GM18907 (cell line): ENCODE measurements around the gene USP36.
"Not testable (repeated sequence)": the region's sequence is repeated elsewhere in the genome, so short reads cannot be mapped to it uniquely, and the experiment has no call there.

ENCODE experiments used
- ATAC-seq: cut with Tn5 transposase; IDR thresholded peaks from one replicate; pipeline ENCODE4 v1.9.1; 2021; ENCODE audit warnings: mild to moderate bottlenecking, moderate library complexity; ENCODE audit not compliant: unreplicated experiment

USP36 gene

DNA sequence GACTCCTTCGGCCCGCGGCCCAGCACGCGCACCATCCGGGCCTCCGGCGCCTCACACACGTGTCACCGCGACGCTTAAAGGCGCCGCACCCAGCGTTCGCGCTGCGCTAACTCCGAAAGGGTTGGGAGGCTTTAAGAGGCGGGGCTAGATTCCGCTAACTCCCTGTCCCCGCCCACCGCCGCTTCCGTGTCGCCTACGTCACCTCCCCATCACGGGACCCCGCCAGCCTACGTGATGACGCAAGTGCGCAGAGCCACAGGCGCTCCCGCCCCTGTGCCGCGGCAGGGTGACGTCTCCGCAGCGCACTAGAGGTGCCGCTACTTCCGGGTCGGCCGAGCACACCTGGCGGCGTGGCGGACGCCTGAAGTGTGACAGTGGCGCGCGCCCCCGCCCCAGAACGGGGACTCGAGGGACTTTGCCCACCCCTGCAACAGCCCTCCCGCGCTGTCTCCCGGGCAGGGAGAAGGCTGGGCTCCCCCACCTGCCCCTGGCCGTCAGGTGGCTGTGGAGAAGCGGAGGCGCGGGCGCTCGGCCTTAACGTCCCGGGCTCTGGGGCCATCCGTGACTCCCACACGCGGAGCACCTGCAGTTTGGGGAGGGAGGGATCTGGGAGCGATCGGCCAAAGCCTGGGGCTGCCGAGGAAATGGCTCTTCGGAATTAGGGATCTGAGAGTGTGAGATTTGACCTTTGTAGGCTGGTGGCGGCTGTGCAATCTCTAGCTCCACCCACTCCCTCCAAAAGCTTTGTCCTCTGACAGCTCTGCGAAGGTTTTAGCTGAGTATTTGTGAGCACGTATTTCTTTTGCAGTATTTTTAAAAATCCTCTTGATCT, at the start of gene USP36:
Gene USP36, minus strand, starts transcription at position 35 of the 832 bp plus-strand sequence. CDS start 4,451 bp downstream, outside the sequence.
- peak; percentile 91 for ATAC-seq

DNA sequence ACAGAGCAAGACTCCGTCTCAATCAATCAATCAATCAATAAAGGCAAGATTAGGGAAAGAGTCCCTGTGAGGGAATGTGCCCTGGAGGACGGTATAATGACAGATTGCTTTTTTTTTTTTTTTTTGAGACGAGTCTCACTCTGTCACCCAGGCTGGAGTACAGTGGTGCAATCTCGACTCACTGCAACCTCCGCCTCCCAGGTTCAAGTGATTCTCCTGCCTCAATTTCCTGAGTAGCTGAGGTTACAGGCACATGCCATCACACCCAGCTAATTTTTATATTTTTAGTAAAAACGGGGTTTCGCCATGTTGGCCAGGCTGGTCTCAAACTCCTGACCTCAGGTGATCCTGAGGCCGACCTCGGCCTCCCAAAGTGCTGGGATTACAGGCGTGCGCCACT, 49.5 kb upstream of the USP36 start:
- ATAC-seq: not testable (repeated sequence)

DNA sequence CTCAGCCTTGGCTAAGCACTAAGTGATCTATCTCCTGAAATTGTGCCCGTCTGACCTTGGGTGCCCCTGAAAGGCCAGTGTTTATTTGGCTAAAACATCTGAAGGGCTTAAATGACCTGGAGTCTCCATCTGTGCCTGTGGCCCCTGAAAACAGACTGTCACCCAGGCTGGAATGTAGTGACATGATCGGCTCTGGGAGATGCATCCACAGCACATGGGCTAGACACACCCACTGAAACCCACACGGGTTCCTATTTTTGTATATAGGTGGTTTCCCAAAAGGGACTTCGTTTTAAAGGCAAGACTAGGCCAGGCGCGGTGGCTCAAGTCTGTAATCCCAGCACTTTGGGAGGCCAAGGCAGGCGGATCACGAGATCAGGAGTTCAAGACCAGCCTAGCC, 48.9 kb upstream of the USP36 start:
- peak; percentile 63 for ATAC-seq

DNA sequence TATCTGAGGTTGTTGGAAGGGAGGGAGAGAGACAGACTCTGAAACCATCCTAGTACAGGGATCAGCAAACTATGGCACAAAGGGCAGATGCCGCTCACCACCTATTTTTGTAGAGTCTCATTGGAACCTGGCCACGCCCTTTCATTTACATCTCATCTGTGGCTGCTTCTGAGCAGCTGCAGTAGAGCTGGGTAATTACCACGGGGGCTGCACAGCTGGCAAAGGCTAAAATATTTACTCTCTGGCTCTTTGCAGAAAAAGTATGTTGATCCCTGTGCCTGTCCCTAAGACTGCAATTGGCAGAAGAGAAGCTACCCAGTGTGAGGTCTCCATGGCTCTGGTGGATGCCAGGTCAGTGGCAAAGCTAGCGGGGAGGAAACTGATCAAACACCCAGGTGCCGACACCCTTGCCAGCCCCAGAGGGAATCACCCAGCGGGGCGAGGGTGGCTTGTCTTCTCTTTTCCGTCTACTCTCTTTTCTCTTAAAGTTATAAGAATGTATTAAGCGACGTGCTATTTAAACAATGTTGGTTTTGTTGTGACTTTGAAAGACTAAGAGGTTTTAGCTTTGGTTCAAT, 48.4 kb upstream of the USP36 start:
- peak; percentile 11 for ATAC-seq

- ATAC-seq: no peak
Observed at GRCh38 chr17:78886954-78887353, 46.3 kb upstream of the USP36 start.

- no peak for ATAC-seq
Observed at GRCh38 chr17:78885956-78886355, 45.3 kb upstream of the USP36 start.

DNA sequence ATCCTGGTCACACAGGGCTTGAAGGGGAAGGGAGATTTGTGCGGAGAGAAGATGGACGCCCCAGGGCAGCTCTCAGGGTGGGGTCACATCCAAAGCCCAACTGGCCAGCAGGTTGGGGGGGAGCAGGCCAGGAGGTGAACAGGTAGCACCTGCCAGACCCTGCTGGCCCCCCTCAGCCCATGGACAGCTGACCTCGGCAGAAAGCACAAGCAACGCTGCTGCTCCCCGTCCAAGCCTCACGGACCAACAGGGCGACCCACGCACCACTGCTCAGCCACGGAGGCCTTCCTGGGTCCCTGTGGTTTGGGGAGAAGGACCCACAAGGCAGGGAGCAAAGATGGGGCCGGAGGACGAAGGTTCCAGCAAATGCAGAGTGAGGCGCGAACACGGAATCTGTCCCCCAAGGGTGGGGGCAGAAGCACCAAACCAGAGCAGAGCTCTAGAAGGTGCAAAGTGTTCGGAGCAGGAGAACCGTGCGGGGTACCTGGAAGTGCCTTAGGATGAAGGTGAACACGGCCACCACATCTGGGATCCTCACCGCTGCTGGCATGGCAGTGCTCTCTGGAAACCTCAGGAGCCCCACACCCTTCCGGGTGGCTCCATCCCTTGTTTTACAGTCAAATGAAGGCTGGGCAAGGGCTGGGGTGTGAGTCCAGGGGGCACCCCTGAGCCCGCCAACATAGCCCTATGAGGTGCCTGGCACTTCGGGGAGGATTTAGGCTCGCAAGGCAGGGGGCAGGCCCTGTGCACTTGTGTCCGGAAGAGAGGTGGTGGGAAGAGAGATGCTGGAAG, 44.5 kb upstream of the USP36 start:
- no peak for ATAC-seq

- no peak for ATAC-seq
Observed at GRCh38 chr17:78884148-78884825, 43.7 kb upstream of the USP36 start.

- no peak for ATAC-seq
Observed at GRCh38 chr17:78883533-78884131, 43.0 kb upstream of the USP36 start.

DNA sequence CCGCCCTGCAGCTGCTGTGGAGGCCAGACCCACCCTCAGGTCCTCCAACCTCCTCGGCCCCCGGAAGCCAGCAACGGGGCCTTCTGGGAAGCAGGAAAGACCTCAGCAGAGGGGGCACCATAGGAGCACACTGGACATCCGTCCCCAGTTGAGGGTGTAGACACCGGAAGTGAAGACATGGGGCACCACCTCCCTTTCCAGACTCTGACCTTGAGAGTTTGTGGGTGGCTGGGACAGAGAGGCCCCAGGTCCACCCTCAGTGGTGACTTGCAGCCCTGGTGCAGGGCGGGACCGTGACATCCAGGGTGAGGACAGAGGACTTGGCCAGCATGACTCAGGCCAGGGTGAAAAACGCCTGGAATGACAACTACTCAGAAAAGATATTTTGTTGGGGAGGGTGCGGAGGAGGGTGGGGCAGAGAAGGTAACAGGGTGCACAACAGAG, 42.5 kb upstream of the USP36 start:
- no peak for ATAC-seq

DNA sequence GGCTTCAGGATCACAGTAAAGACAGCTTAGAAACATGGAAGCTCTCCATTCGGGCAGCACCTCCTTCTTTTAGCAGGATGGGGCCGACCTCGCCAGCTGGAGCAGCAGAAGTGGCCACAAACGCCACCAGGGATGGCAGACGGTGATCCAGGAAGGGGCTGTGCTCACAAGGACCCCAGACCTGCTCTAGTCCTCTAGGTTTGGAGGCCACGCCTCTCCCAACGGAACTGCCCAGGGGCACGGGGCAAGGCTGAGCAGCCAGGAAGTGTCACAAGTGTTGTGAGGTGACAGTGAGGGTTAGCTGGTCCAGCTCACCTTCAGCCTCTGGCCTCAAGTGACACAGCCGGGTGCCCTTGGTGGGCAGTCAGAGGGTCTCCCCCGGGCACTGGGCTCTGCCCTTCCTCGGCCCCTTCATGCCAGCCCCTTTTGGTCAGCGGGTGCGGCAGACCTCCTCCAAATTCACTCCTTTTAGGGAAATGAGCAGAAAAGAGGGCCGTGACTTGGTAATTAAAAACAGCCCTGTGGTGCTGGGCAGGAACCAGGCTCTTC, 42.0 kb upstream of the USP36 start:
- no peak for ATAC-seq

DNA sequence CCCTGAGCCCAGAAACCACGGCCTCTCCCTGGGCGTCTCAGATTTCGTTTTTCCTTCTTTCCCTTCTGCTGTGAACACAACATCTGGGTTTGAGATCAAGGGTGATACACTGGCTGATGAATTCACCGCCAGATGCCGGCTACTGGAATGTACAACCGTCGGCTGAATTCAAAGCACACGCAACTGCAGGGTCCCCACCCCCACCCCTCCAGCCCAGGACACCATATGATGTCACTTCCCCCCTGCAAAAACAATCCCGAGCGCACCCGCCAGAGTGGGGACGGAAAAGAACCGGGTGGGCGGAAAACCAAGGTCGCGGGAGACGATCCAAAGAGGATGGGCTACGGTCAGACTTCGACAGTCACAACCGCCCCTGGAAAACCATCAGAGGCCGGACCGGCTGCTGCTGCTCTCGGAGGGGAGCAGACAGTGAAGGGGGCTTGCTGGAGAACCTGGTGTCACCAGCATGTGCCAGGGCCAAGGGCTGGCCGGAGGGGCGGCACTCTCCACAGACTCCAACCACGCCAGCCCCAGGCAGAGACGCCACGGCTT, 39.1 kb upstream of the USP36 start:
- ATAC-seq: no peak

- no peak for ATAC-seq
Observed at GRCh38 chr17:78878871-78879527, 38.4 kb upstream of the USP36 start.

GRCh38 chr17:78878261-78878660, 37.6 kb upstream of the USP36 start:
- no peak for ATAC-seq

GRCh38 chr17:78876954-78877517, 36.4 kb upstream of the USP36 start:
- ATAC-seq: not testable (repeated sequence)

DNA sequence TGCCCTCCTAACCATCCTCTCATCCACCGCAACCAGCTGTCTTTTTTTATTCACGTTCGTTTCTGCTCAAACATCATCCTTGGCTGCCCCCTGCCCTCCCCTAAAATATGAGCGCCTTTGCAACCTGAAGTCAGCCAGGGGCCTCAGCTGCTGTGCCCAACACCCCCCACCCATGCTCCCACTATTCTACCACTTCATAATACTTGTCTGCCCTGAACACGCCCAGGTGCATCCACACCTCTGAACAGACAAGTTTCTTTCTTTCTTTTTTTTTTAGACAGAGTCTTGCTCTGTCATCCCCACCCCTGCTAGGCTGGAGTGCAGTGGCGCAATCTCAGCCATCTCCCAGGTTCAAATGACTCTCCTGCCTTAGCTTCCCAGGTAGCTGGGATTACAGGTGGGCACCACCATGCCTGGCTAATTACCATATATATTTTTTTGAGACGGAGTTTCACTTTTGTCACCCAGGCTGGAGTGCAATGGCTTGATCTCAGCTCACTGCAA, 35.5 kb upstream of the USP36 start:
- ATAC-seq: no peak

DNA sequence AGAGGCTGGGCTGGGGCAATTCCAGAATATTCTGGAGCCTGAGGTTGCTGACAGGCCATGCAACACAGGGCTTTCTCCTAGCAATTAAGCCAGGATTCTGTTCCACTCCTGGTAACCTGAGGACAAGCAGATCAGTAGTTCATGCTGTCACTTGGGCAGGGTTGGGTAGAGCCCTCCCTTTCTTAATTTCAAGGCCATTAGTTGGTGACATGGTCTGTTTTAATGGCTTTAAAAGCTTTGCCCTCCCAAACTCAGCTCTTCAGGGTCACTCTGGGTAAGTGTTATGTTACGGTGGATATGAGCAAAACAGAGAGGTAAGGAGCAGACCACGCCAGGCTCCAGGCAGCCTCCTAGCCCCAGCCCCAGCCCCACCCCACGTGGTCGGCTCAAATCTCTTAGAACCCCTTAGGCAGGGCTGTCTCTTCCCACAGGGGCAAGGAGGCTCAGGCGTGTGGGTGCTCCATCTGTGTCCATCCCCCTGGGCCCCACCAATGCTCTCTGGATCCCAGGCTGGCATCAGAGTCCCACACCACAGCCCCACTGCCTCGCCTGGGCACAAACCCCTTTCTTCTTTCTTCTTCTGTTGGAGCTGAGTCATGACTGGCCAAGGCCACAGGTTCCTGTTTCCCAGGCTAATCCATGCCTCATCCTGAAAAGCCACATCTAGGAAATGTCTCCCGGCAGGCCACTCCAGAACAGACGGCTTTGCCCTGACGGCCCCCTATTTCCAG, 34.9 kb upstream of the USP36 start:
- ATAC-seq: no peak
